ENCODE measurements around the gene ATAD2B. TPM values are rescaled to one million over a fixed set of nuclear protein-coding genes. Genes with fewer than 3 reads are reported as not detected.

The ATAD2B gene
- total RNA-seq, 1 donor from 2014 or later = 38.5 TPM

GRCh38 chr2:23915327-23915726 is 11.6 kb downstream of the ATAD2B start:
- TF ChIP-seq CTCF (IDR thresholded peaks at IDR 0.05) = no peak
- TF ChIP-seq POLR2A (IDR thresholded peaks at IDR 0.05) = no peak
- no peak for TF ChIP-seq POLR2AphosphoS5 (IDR thresholded peaks at IDR 0.05; ENCODE audit: insufficient read depth in 1 of 2, low read depth in 1 of 2)

GRCh38 chr2:23912054-23912453 is 14.9 kb downstream of the ATAD2B start:
- intact Hi-C loops (cut with DNase I) = no loop called here
- Histone ChIP-seq H3K4me1 (peaks cover 15% of the 10 kb centered on the region), H3K27me3 (no peaks in the 10 kb centered on the region), H3K9me3 (no peaks in the 10 kb centered on the region), H3K36me3 (no peaks in the 10 kb centered on the region), H3K4me3 (no peak overlapping the region), H3K27ac (no peak overlapping the region)
- TF ChIP-seq POLR2A (IDR thresholded peaks at IDR 0.05) (no peak), CTCF (IDR thresholded peaks at IDR 0.05) (no peak), POLR2AphosphoS5 (IDR thresholded peaks at IDR 0.05; ENCODE audit: insufficient read depth in 1 of 2, low read depth in 1 of 2) (no peak)
- DNase-seq (ENCODE audit: extremely low spot score in 2 of 2) = no peak

More at GRCh38 chr2:23915327-23915726, 11.6 kb downstream of the ATAD2B start:
- DNase-seq (ENCODE audit: extremely low spot score in 2 of 2) = no peak
- no peak overlapping the region for H3K27ac ChIP-seq
- peaks cover 40% of the 10 kb centered on the region for H3K4me1 ChIP-seq
- intact Hi-C loops (cut with DNase I) = no loop called here
- no peaks in the 10 kb centered on the region for H3K27me3 ChIP-seq
- H3K36me3 ChIP-seq = no peaks in the 10 kb centered on the region
- no peaks in the 10 kb centered on the region for H3K9me3 ChIP-seq
- H3K4me3 ChIP-seq = no peak overlapping the region

GRCh38 chr2:23905155-23905554 is 21.8 kb downstream of the ATAD2B start:
- TF ChIP-seq POLR2A (IDR thresholded peaks at IDR 0.05) (no peak), POLR2AphosphoS5 (IDR thresholded peaks at IDR 0.05; ENCODE audit: insufficient read depth in 1 of 2, low read depth in 1 of 2) (no peak), CTCF (IDR thresholded peaks at IDR 0.05) (no peak)
- Histone ChIP-seq H3K4me1 (peaks cover 51% of the 10 kb centered on the region), H3K27me3 (no peaks in the 10 kb centered on the region), H3K36me3 (no peaks in the 10 kb centered on the region), H3K9me3 (no peaks in the 10 kb centered on the region), H3K4me3 (no peak overlapping the region), H3K27ac (no peak overlapping the region)
- intact Hi-C loops (cut with DNase I) = no loop called here
- DNase-seq (ENCODE audit: extremely low spot score in 2 of 2) = no peak

- Histone ChIP-seq H3K36me3 (no peaks in the 10 kb centered on the region), H3K27me3 (no peaks in the 10 kb centered on the region), H3K4me1 (peaks cover 55% of the 10 kb centered on the region), H3K27ac (no peak overlapping the region), H3K4me3 (no peak overlapping the region), H3K9me3 (no peaks in the 10 kb centered on the region)
- TF ChIP-seq POLR2A (IDR thresholded peaks at IDR 0.05) = no peak
- TF ChIP-seq POLR2AphosphoS5 (IDR thresholded peaks at IDR 0.05; ENCODE audit: insufficient read depth in 1 of 2, low read depth in 1 of 2) = no peak
- no peak for TF ChIP-seq CTCF (IDR thresholded peaks at IDR 0.05)
- intact Hi-C loops (cut with DNase I) = no loop called here
- DNase-seq (ENCODE audit: extremely low spot score in 2 of 2) = no peak
Measured at GRCh38 chr2:23904692-23905091, 22.2 kb downstream of the ATAD2B start.

GRCh38 chr2:23904215-23904614 is 22.7 kb downstream of the ATAD2B start:
- DNase-seq (ENCODE audit: extremely low spot score in 2 of 2) = no peak
- no peak overlapping the region for H3K4me3 ChIP-seq
- H3K27ac ChIP-seq = peak overlapping the region; percentile 23
- H3K4me1 ChIP-seq = peaks cover 55% of the 10 kb centered on the region
- no peaks in the 10 kb centered on the region for H3K9me3 ChIP-seq
- TF ChIP-seq CTCF (IDR thresholded peaks at IDR 0.05) (no peak), POLR2AphosphoS5 (IDR thresholded peaks at IDR 0.05; ENCODE audit: insufficient read depth in 1 of 2, low read depth in 1 of 2) (no peak), POLR2A (IDR thresholded peaks at IDR 0.05) (no peak)
- no peaks in the 10 kb centered on the region for H3K36me3 ChIP-seq
- H3K27me3 ChIP-seq = no peaks in the 10 kb centered on the region
- intact Hi-C loops (cut with DNase I) = no loop called here
